ENCODE results near the gene PLA2G7.

Gene PLA2G7

DNA sequence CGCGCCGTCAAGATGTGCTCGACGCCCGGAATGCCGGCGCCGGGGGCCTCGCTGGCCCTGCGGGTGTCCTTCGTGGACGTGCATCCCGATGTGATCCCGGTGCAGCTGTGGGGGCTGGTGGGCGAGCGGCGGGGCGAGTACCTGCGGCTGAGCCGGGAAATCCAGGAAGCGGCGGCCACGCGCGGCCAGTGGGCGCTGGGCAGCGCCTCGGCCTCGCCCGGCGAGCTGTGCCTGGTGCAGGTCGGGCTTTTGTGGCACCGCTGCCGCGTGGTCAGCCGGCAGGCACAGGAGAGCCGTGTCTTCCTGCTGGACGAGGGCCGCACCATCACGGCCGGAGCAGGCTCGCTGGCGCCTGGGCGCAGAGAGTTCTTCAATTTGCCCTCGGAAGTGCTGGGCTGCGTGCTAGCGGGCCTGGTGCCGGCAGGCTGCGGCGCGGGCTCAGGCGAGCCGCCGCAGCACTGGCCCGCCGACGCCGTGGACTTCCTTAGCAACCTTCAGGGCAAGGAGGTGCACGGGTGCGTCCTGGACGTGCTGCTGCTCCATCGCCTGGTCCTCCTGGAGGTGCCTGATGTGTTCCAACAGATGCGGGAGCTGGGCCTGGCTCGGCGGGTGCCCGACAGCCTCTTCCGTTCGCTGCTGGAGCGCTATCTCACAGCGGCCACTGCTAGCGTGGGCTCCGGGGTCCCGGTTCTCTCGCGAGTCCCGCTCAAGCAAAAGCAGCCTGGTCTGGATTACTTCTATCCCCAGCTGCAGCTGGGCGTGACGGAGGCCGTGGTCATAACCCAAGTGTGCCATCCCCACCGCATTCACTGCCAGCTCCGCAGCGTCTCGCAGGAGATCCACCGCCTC, 46.8 kb downstream of the PLA2G7 start:
- no peak for DNase-seq

DNA sequence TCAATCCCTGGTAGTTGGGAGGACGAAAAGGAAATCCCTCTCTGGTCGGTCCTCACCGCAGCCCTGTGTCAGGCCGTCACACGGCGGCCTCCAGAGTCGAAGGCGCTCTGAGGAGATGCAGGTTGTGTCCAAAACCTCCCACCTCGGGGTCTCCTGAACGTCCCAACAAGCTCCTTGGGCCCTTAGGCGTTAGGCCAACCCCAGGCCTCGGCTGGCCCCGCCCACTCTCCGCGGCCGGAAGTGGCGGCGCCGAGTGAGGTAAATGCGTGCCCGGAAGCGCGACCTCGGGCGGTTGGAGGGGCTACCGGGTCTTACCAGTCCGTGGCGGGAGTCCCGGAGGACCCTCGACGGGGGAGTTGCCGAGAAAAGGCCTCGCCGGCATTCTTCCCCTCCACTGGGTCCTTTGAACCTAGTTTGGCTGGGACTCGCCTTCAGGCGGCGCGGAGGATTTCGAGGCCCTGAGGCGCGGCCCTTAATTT, 47.5 kb downstream of the PLA2G7 start, which contains the start of gene TDRD6:
Gene TDRD6 (plus strand): TSS at position 267 of the 479 bp plus-strand sequence. CDS start 244 bp downstream, outside the sequence.
- DNase-seq, result no peak

- DNase-seq, result no peak
These were observed 50.4 kb downstream of the PLA2G7 start for GRCh38 chr6:46684771-46685170.

- DNase-seq, result peak in 1 of 2 experiments; percentile 4
These were observed 57.9 kb downstream of the PLA2G7 start for GRCh38 chr6:46677314-46677654.

GRCh38 chr6:46676604-46677313, 58.4 kb downstream of the PLA2G7 start:
- no peak for DNase-seq

- DNase-seq, result no peak
These were observed 60.8 kb downstream of the PLA2G7 start for GRCh38 chr6:46674410-46674809.

DNA sequence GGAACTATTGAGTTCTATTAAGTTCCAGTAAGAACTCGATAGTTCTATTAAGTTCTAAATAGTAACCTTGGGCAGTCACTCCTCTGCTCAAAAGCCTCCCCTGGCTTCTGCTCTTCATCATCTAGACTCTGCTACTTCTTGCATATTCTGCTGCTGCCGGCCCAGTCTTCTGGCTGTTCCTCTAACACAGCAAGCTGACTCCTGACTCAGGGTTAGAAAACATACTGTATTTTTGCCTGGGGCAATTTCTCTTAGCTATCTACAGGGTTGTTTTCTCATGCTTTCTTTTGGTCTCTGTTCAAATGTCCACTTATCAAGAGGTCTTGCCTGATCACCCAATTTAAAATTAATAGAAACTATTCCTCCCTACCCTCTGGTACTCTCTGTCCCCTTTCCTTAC, 67.8 kb downstream of the PLA2G7 start:
- no peak for DNase-seq

- no peak for DNase-seq
These were observed 73.7 kb downstream of the PLA2G7 start for GRCh38 chr6:46661483-46661882.

DNA sequence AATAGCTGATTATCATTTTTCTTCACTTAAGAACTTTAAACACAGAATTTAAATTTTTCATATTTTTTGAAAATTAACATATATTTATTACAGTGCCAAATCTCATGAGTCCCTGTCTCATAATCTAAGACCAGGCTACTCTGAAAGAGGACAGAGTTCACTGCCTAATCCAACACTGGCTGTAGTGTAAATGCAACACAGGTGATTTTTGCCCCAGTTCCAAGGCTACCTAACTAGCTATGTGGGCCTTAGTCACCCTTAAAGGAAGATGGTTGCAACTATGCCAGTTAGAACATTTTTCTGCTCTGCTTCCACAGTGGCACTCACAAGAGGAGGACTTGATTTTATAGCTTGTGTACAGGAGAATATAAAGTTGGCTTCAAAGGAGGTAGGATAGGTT, 77.5 kb downstream of the PLA2G7 start:
- DNase-seq, result no peak

DNA sequence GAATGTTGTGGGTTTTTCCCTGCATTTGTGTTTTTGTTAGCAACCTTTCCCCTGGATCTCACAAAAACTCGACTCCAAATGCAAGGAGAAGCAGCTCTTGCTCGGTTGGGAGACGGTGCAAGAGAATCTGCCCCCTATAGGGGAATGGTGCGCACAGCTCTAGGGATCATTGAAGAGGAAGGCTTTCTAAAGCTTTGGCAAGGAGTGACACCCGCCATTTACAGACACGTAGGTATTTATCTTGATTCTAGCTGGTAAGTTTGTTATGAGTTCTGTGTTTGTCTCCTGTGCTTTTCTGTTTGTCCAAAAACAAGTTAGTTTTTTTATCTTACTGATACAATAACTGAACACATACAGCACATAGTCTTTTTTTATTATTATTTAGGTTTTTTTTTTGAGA, 79.4 kb downstream of the PLA2G7 start:
- DNase-seq, result peak in 1 of 2 experiments; percentile 30
